HL-60 (cell line): Measurements from ENCODE around the gene RYR2.

Experiments
- DNase-seq, 2 experiments: peaks; one replicate each; pipeline ENCODE4 v3.0.0-alpha.2; 2010 to 2020; ENCODE audit warnings: low read depth in 1 of 2, low spot score in 1 of 2
- H3K27ac ChIP-seq: fragments of 250-450 bp; sonication (Bioruptor Pico); replicated peaks from 2 replicates; pipeline ENCODE4 v1.5.1; 2020; ENCODE audit warnings: mild to moderate bottlenecking, moderate library complexity
- H3K27me3 ChIP-seq: fragments of 250-450 bp; sonication (Bioruptor Pico); 2 replicates; pipeline ENCODE4 v1.5.1; 2021; ENCODE audit warnings: mild to moderate bottlenecking, moderate library complexity; ENCODE audit not compliant: insufficient read depth, poor library complexity, severe bottlenecking
- H3K4me3 ChIP-seq: replicated peaks from 2 replicates; pipeline ENCODE4 v1.5.1; 2011; ENCODE audit warnings: mild to moderate bottlenecking, control low read depth, low read length; ENCODE audit not compliant: insufficient read depth
- CTCF ChIP-seq: IDR thresholded peaks from one replicate; pipeline ENCODE4 v1.5.1; 2011; ENCODE audit warnings: low read length, control low read depth, inconsistent platforms; ENCODE audit not compliant: insufficient read depth
- GABPA ChIP-seq: IDR thresholded peaks from 2 replicates; pipeline ENCODE4 v1.6.1; 2012; ENCODE audit warnings: low read depth
- POLR2AphosphoS5 ChIP-seq: IDR thresholded peaks from 2 replicates; pipeline ENCODE4 v1.6.1; 2012; ENCODE audit warnings: low read depth
- REST ChIP-seq: IDR thresholded peaks from 2 replicates; pipeline ENCODE4 v1.6.1; 2012; ENCODE audit warnings: low read depth; ENCODE audit not compliant: insufficient replicate concordance
- SPI1 ChIP-seq: IDR thresholded peaks from 2 replicates; pipeline ENCODE4 v1.6.1; 2012; ENCODE audit warnings: low read depth, mild to moderate bottlenecking, borderline replicate concordance

Gene RYR2

GRCh38 chr1:237091691-237092090 lies 49.7 kb downstream of the RYR2 start:
- no peak overlapping the region for H3K4me3 ChIP-seq
- TF ChIP-seq POLR2AphosphoS5 (no peak), REST (no peak), SPI1 (no peak), GABPA (no peak), CTCF (no peak)
- H3K27ac ChIP-seq = no peak overlapping the region
- DNase-seq = no peak
- no peaks in the 10 kb centered on the region for H3K27me3 ChIP-seq

GRCh38 chr1:237093691-237094090 lies 51.7 kb downstream of the RYR2 start:
- TF ChIP-seq SPI1 (no peak), REST (no peak), CTCF (no peak), POLR2AphosphoS5 (no peak), GABPA (no peak)

GRCh38 chr1:237098541-237098940 lies 56.6 kb downstream of the RYR2 start:
- Histone ChIP-seq H3K27ac (no peak overlapping the region), H3K27me3 (no peaks in the 10 kb centered on the region), H3K4me3 (no peak overlapping the region)
- no peak for DNase-seq
- TF ChIP-seq CTCF (no peak), SPI1 (no peak), REST (no peak), POLR2AphosphoS5 (no peak), GABPA (no peak)

More at GRCh38 chr1:237093691-237094090, 51.7 kb downstream of the RYR2 start:
- no peak for DNase-seq
- Histone ChIP-seq H3K4me3 (no peak overlapping the region), H3K27ac (no peak overlapping the region), H3K27me3 (no peaks in the 10 kb centered on the region)
